Nephron progenitor cell (in vitro differentiated cells): ENCODE measurements around the gene EVA1B.

Experiments used
- DNase-seq: peaks from one replicate; pipeline ENCODE4 v3.0.0; 2021
- H3K27ac Mint-ChIP-seq: 2 replicates; pipeline ENCODE4 v1.8.0; 2021; ENCODE audit warnings: mild to moderate bottlenecking, moderate library complexity, mixed read lengths
- H3K27me3 Mint-ChIP-seq: 2 replicates; pipeline ENCODE4 v1.8.0; 2021; ENCODE audit warnings: mild to moderate bottlenecking, low read depth, mixed read lengths; ENCODE audit not compliant: poor library complexity
- H3K36me3 Mint-ChIP-seq: 2 replicates; pipeline ENCODE4 v1.8.0; 2021; ENCODE audit warnings: low read depth, mixed read lengths
- H3K4me1 Mint-ChIP-seq: 2 replicates; pipeline ENCODE4 v1.8.0; 2021; ENCODE audit warnings: mixed read lengths
- H3K4me3 Mint-ChIP-seq: 2 replicates; pipeline ENCODE4 v1.8.0; 2021; ENCODE audit warnings: mild to moderate bottlenecking, moderate library complexity, mixed read lengths
- H3K9me3 Mint-ChIP-seq: 2 replicates; pipeline ENCODE4 v1.8.0; 2021; ENCODE audit warnings: mild to moderate bottlenecking, moderate library complexity, mixed read lengths
- CTCF ChIP-seq: fragments of 200-600 bp; sonication (generic); IDR thresholded peaks from 2 replicates; pipeline ENCODE4 v1.5.0; 2021; ENCODE audit warnings: antibody characterized with exemption

The EVA1B gene

DNA sequence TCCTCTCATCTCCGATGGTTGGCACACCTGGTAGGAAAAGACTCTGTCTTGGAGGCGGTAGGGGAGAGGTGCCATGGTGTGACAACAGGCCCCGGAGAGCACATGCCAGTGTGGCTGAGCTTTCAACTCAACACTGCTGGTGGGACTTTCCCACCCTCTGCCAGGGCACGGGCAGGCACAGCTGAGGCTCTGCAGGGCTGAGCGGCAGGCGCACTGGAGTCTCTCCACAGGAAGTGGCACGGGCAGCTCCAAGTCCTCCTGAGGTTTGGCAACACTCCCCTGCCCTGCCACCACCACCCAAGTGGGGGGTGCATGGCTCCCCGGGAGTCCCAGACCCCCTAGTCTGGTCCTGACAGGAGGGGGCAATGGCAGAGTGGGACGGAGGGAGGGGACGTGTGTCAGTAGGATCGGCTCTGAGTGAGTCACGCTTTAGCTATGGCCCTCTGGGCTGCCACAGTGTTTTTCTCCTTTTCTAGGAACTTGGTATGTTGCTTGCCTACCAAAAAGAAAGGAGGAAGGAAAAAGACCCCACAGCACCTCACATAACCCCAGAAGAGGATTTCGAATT is 27.3 kb upstream of the EVA1B start:
- H3K27ac Mint-ChIP-seq = peak overlapping the region; percentile 97

GRCh38 chr1:36349839-36350238 is 26.4 kb upstream of the EVA1B start:
- H3K9me3 Mint-ChIP-seq = no peaks in the 10 kb centered on the region
- H3K27ac Mint-ChIP-seq = peak overlapping the region; percentile 97
- H3K36me3 Mint-ChIP-seq = peaks cover 31% of the 10 kb centered on the region
- H3K27me3 Mint-ChIP-seq = peaks cover 1% of the 10 kb centered on the region
- peaks cover 53% of the 10 kb centered on the region for H3K4me1 Mint-ChIP-seq
- no peak for TF ChIP-seq CTCF
- no peak for DNase-seq
- no peak overlapping the region for H3K4me3 Mint-ChIP-seq

More for the DNA sequence above, 27.3 kb upstream of the EVA1B start:
- no peaks in the 10 kb centered on the region for H3K27me3 Mint-ChIP-seq
- TF ChIP-seq CTCF = no peak
- H3K4me3 Mint-ChIP-seq = peak overlapping the region; percentile 34
- peaks cover 32% of the 10 kb centered on the region for H3K36me3 Mint-ChIP-seq
- no peaks in the 10 kb centered on the region for H3K9me3 Mint-ChIP-seq
- peaks cover 59% of the 10 kb centered on the region for H3K4me1 Mint-ChIP-seq
- DNase-seq = no peak

DNA sequence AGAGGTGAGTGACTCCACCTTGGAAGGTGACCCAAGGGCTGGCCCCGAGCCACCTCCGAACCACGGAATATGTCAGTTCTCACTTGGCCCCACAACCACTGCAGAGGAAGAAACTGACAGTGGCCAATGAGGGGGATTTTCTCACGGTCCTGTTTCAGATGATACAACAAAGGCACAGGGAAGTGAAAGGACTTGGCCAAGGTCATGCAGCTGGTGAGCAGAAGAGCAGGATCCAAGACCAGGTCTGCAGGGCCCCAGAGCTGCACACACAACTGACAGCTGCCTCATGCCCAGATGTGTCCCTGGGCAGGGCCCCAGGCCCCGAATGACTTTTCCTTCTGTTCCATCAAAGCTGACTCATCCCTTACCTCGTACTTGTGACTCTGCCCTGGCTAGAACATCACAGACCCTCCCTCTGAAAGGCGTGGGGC is 25.8 kb upstream of the EVA1B start:
- H3K27me3 Mint-ChIP-seq = peaks cover 3% of the 10 kb centered on the region
- H3K27ac Mint-ChIP-seq = peak overlapping the region; percentile 64
- peaks cover 29% of the 10 kb centered on the region for H3K36me3 Mint-ChIP-seq
- no peak overlapping the region for H3K4me3 Mint-ChIP-seq
- no peaks in the 10 kb centered on the region for H3K9me3 Mint-ChIP-seq
- peaks cover 48% of the 10 kb centered on the region for H3K4me1 Mint-ChIP-seq
- no peak for TF ChIP-seq CTCF
- no peak for DNase-seq

DNA sequence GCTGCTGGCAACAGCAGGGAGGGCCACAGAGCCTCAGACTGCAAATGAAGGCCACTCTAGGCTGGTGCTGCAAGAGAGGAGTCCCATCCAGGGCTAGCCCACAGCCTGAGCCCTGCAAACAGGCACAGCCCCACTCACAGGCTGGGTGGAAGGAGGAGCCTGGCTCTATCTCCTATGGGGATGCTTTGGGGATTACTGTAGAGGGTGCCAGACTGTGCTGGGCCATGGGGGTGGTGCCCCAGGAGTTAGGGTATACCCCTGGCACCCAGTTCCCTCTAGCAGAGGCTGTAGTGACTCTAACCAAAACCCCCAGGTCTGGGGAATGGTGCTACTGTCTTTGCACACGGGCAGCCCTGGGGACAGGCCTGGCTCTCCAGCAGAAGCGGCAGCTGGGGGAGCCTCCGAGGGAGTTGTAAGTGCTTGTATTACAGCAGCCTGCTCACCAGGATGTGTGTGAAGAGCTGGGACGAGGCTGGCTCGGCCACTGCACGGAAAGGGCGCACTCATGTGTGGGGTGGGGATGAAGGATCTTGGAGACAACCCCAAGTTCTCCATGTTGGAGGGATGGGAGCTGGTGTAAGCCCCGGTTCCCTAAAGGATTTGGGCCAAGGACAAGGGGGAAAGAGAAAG is 23.4 kb upstream of the EVA1B start:
- H3K4me1 Mint-ChIP-seq = peaks cover 24% of the 10 kb centered on the region
- no peaks in the 10 kb centered on the region for H3K9me3 Mint-ChIP-seq
- no peak overlapping the region for H3K27ac Mint-ChIP-seq
- H3K4me3 Mint-ChIP-seq = no peak overlapping the region
- no peak for TF ChIP-seq CTCF
- peaks cover 21% of the 10 kb centered on the region for H3K36me3 Mint-ChIP-seq
- peaks cover 3% of the 10 kb centered on the region for H3K27me3 Mint-ChIP-seq
- no peak for DNase-seq

- DNase-seq = no peak
- Mint-ChIP-seq H3K4me3 (no peak overlapping the region), H3K4me1 (peaks cover 8% of the 10 kb centered on the region), H3K36me3 (peaks cover 28% of the 10 kb centered on the region), H3K27ac (no peak overlapping the region), H3K27me3 (peaks cover 3% of the 10 kb centered on the region), H3K9me3 (no peaks in the 10 kb centered on the region)
- no peak for TF ChIP-seq CTCF
These were observed 21.9 kb upstream of the EVA1B start for GRCh38 chr1:36345353-36345752.

- no peak for TF ChIP-seq CTCF
- Mint-ChIP-seq H3K27ac (no peak overlapping the region), H3K4me3 (no peak overlapping the region), H3K4me1 (peaks cover 8% of the 10 kb centered on the region), H3K9me3 (no peaks in the 10 kb centered on the region), H3K27me3 (peaks cover 4% of the 10 kb centered on the region), H3K36me3 (peaks cover 28% of the 10 kb centered on the region)
- DNase-seq = no peak
These were observed 20.9 kb upstream of the EVA1B start for GRCh38 chr1:36344395-36344680.
